Testis (tissue), 3 donors: ENCODE results near the gene BOD1L1. TPM values are rescaled to one million over a fixed set of nuclear protein-coding genes. Genes with fewer than 3 reads are reported as not detected.

Experiments
- DNase-seq: peaks from one replicate; pipeline ENCODE4 v3.0.0-alpha.2; 2019
- H3K27ac ChIP-seq, 2 donors: fragments of 200-600 bp; sonication (generic); one replicate each; pipeline ENCODE4 v1.5.1; 2019
- H3K27me3 ChIP-seq: fragments of 200-600 bp; sonication (generic); one replicate; pipeline ENCODE4 v1.5.1; 2019
- H3K36me3 ChIP-seq: fragments of 200-600 bp; sonication (generic); one replicate; pipeline ENCODE4 v1.5.1; 2017; ENCODE audit warnings: low read depth; ENCODE audit errors: missing control alignments
- H3K4me1 ChIP-seq: fragments of 200-600 bp; sonication (generic); one replicate; pipeline ENCODE4 v1.5.1; 2019
- H3K4me3 ChIP-seq, 2 donors: fragments of 200-600 bp; sonication (generic); one replicate each; pipeline ENCODE4 v1.5.1; 2017 to 2019
- H3K9me3 ChIP-seq: fragments of 200-600 bp; sonication (generic); one replicate; pipeline ENCODE4 v1.5.1; 2017
- CTCF ChIP-seq, 3 experiments: fragments of 450-650 bp in 2 of 3; fragments of 200-600 bp in 1 of 3; sonication (generic) in 1 of 3; IDR thresholded peaks; one replicate each; pipeline ENCODE4 v1.5.1; 2016 to 2019; ENCODE audit warnings: antibody characterized with exemption in 3 of 3, mild to moderate bottlenecking in 2 of 3, moderate library complexity in 1 of 3
- POLR2A ChIP-seq: fragments of 450-650 bp; IDR thresholded peaks from one replicate; pipeline ENCODE4 v1.6.1; 2017; ENCODE audit warnings: antibody characterized with exemption, mild to moderate bottlenecking, moderate library complexity
- WGBS, 2 donors: methylation state at CpG; one replicate each; pipeline ENCODE4 v1.1.5; 2018; 5-methylcytosine and 5-hydroxymethylcytosine counted together
- intact Hi-C: fragments of 100-400 bp; cut with DNase I; formaldehyde crosslinking; loops from one replicate; pipeline ENCODE4 v1.15.1; 2023; ENCODE audit warnings: low total_unique reads
- polyA plus RNA-seq: library from polyadenylated mRNA; stranded (reverse); fragments of 350-450 nt; fragmentation: Illumina TruSeq; extraction: RNeasy Lipid Tissue Mini Kit (QIAGEN cat#74804); gene quantifications from one replicate; pipeline ENCODE4 v1.2.3, GENCODE V29; 2014; ENCODE audit warnings: low read depth, low replicate concordance; ENCODE audit not compliant: insufficient read depth
- total RNA-seq, 2 donors: library from RNA; depleted of rRNA; stranded (reverse); fragments of >200 nt; gene quantifications; one replicate each; pipeline ENCODE4 v1.2.3, GENCODE V29; 2016

BOD1L1 gene
- total and polyA plus RNA-seq, 3 donors from 2014 or later, result 14.7 to 108 (median 98.1) TPM

- peaks cover 5% of the 10 kb centered on the region for H3K4me1 ChIP-seq
- H3K27me3 ChIP-seq, result no peaks in the 10 kb centered on the region
- no peaks in the 10 kb centered on the region for H3K9me3 ChIP-seq
- 13 to 20% methylated on average over 8 of the region's 8 CpGs for WGBS, 2 donors
- H3K27ac ChIP-seq, result no peak overlapping the region
- H3K36me3 ChIP-seq, result no peaks in the 10 kb centered on the region
- TF ChIP-seq POLR2A (no peak), CTCF (IDR thresholded peaks at IDR 0.05) (no peak)
- no peak for DNase-seq
- intact Hi-C loops, result loop anchor here (5.0 kb wide), 1 partner anchor 693 kb away; no protein-coding TSS in a partner anchor
- peak overlapping the region; percentile 50 to 54 for H3K4me3 ChIP-seq
Measured at GRCh38 chr4:13545394-13545808, 82.1 kb downstream of the BOD1L1 start.

- no peaks in the 10 kb centered on the region for H3K9me3 ChIP-seq
- peak; percentile 79 for DNase-seq
- H3K4me1 ChIP-seq, result peaks cover 5% of the 10 kb centered on the region
- intact Hi-C loops, result loop anchor here (5.0 kb wide), 1 partner anchor 692 kb away; no protein-coding TSS in a partner anchor
- 1% methylated on average over 40 to 54 of the region's 54 CpGs for WGBS, 2 donors
- H3K4me3 ChIP-seq, result peak overlapping the region; percentile 50 to 54
- H3K27ac ChIP-seq, result no peak overlapping the region
- H3K36me3 ChIP-seq, result no peaks in the 10 kb centered on the region
- TF ChIP-seq CTCF (IDR thresholded peaks at IDR 0.05), result no peak
- TF ChIP-seq POLR2A, result no peak
- H3K27me3 ChIP-seq, result no peaks in the 10 kb centered on the region
Measured at GRCh38 chr4:13544606-13545393, 82.7 kb downstream of the BOD1L1 start.

- Histone ChIP-seq H3K4me1 (peaks cover 5% of the 10 kb centered on the region), H3K27me3 (peaks cover 1% of the 10 kb centered on the region), H3K4me3 (peak within 1 kb of the TSS; percentile 50 to 54), H3K9me3 (no peaks in the 10 kb centered on the region), H3K27ac (no peak within 1 kb of the TSS), H3K36me3 (no peaks in the 10 kb centered on the region)
- no peak for DNase-seq
- WGBS, 2 donors, result 2 to 30% methylated on average over 2 to 65 of the region's 96 CpGs
- TF ChIP-seq CTCF (IDR thresholded peaks at IDR 0.05) (no peak), POLR2A (no peak)
- intact Hi-C loops, result no loop called here
Measured at GRCh38 chr4:13543839-13544605, 83.5 kb downstream of the BOD1L1 start, which contains the start of gene NKX3-2. Gene NKX3-2 (minus strand): TSS chr4:13544508. CDS start chr4:13544414, 94 bp downstream.

GRCh38 chr4:13543032-13543838 is 84.3 kb downstream of the BOD1L1 start:
- whole genome bisulfite sequencing, 2 donors, result 39 to 55% methylated on average over 2 to 26 of the region's 30 CpGs
- H3K9me3 ChIP-seq, result no peaks in the 10 kb centered on the region

More at GRCh38 chr4:13543032-13543838, 84.3 kb downstream of the BOD1L1 start:
- no peak for TF ChIP-seq POLR2A
- no peak overlapping the region for H3K27ac ChIP-seq
- H3K4me3 ChIP-seq, result peak overlapping the region in 1 of 2 donors; percentile 24
- peaks cover 3% of the 10 kb centered on the region for H3K27me3 ChIP-seq
- intact Hi-C loops, result no loop called here
- H3K36me3 ChIP-seq, result no peaks in the 10 kb centered on the region
- H3K4me1 ChIP-seq, result peaks cover 5% of the 10 kb centered on the region
- DNase-seq, result no peak
